SW480 (cell line): ENCODE measurements around the gene XXYLT1.
"Not testable (repeated sequence)": the region's sequence is repeated elsewhere in the genome, so short reads cannot be mapped to it uniquely, and the experiment has no call there.

Experiments
- DNase-seq: peaks from one replicate; pipeline ENCODE4 v3.0.0-alpha.2; 2016; ENCODE audit warnings: low spot score

The XXYLT1 gene

GRCh38 chr3:195112361-195112791 is 158.6 kb downstream of the XXYLT1 start:
- DNase-seq = no peak

- no peak for DNase-seq
These were observed 159.2 kb downstream of the XXYLT1 start for GRCh38 chr3:195111766-195112165.

- DNase-seq = no peak
These were observed 159.6 kb downstream of the XXYLT1 start for GRCh38 chr3:195111319-195111705.

- DNase-seq = no peak
These were observed 160.2 kb downstream of the XXYLT1 start for GRCh38 chr3:195110647-195111318.

GRCh38 chr3:195109098-195109657 is 161.8 kb downstream of the XXYLT1 start:
- DNase-seq = no peak

- DNase-seq = no peak
These were observed 163.4 kb downstream of the XXYLT1 start for GRCh38 chr3:195107593-195107992.

GRCh38 chr3:195107031-195107430 is 163.9 kb downstream of the XXYLT1 start:
- not testable (repeated sequence) for DNase-seq

- DNase-seq = peak; percentile 43
These were observed 164.5 kb downstream of the XXYLT1 start for GRCh38 chr3:195106418-195106906.

GRCh38 chr3:195105841-195106417 is 165.0 kb downstream of the XXYLT1 start:
- no peak for DNase-seq

GRCh38 chr3:195105389-195105788 is 165.6 kb downstream of the XXYLT1 start:
- no peak for DNase-seq

- DNase-seq = no peak
These were observed 166.6 kb downstream of the XXYLT1 start for GRCh38 chr3:195104340-195104739.

GRCh38 chr3:195103623-195104022 is 167.3 kb downstream of the XXYLT1 start:
- no peak for DNase-seq

- peak; percentile 52 for DNase-seq
These were observed 168.1 kb downstream of the XXYLT1 start for GRCh38 chr3:195102609-195103467.

- DNase-seq = no peak
These were observed 168.9 kb downstream of the XXYLT1 start for GRCh38 chr3:195101927-195102608.

- DNase-seq = no peak
These were observed 169.9 kb downstream of the XXYLT1 start for GRCh38 chr3:195101001-195101583.

GRCh38 chr3:195099951-195100785 is 170.8 kb downstream of the XXYLT1 start:
- DNase-seq = no peak

- no peak for DNase-seq
These were observed 172.0 kb downstream of the XXYLT1 start for GRCh38 chr3:195098741-195099525.

GRCh38 chr3:195097331-195098255 is 173.4 kb downstream of the XXYLT1 start:
- no peak for DNase-seq
